Lower leg skin (tissue), 3 donors: ENCODE measurements around the gene SPON1.

Source experiments
- POLR2A ChIP-seq, 2 donors: fragments of 450-650 bp; IDR thresholded peaks; one replicate each; pipeline ENCODE4 v1.6.1; 2016 to 2017; ENCODE audit warnings: antibody characterized with exemption in 2 of 2, mild to moderate bottlenecking in 1 of 2, moderate library complexity in 1 of 2
- TF ChIP-seq, protein P1 (sequence below), 3 donors: fragments of 450-650 bp; IDR thresholded peaks; one replicate each; pipeline ENCODE4 v1.5.1; 2016; ENCODE audit warnings: antibody characterized with exemption in 3 of 3, mild to moderate bottlenecking in 3 of 3, moderate library complexity in 2 of 3

DNA sequence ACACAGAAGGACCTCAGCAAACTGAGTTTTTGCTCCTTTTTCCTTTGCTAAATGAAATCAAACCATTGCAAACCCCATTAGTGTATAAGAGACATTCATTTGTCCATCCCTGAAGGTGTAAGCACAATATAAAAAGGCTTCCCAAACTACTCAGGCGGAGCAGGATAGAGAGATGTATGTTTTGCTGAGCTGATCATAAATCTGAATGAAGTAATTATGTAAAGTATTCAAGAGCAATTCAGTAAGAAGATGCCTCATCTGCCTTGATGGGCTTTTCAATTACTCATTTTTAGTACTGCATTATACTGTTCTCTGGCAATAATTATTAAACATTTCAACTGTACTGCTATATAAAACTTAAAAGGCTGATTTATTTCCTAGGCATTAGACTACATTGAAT is 65.0 kb downstream of the SPON1 start:
- TF ChIP-seq, protein P1, sequence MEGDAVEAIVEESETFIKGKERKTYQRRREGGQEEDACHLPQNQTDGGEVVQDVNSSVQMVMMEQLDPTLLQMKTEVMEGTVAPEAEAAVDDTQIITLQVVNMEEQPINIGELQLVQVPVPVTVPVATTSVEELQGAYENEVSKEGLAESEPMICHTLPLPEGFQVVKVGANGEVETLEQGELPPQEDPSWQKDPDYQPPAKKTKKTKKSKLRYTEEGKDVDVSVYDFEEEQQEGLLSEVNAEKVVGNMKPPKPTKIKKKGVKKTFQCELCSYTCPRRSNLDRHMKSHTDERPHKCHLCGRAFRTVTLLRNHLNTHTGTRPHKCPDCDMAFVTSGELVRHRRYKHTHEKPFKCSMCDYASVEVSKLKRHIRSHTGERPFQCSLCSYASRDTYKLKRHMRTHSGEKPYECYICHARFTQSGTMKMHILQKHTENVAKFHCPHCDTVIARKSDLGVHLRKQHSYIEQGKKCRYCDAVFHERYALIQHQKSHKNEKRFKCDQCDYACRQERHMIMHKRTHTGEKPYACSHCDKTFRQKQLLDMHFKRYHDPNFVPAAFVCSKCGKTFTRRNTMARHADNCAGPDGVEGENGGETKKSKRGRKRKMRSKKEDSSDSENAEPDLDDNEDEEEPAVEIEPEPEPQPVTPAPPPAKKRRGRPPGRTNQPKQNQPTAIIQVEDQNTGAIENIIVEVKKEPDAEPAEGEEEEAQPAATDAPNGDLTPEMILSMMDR (IDR thresholded peaks at IDR 0.05) = no peak
- TF ChIP-seq POLR2A (IDR thresholded peaks at IDR 0.05) = no peak
